Ovary (tissue), 3 donors: ENCODE measurements around the gene ENTPD1.

Experiments used
- POLR2A ChIP-seq: fragments of 450-650 bp; IDR thresholded peaks from one replicate; pipeline ENCODE4 v1.6.1; 2017; ENCODE audit warnings: antibody characterized with exemption, mild to moderate bottlenecking, moderate library complexity
- TF ChIP-seq, protein P1 (sequence below), 3 donors: fragments of 450-650 bp in 2 of 3; fragments of 200-600 bp in 1 of 3; IDR thresholded peaks; one replicate each; pipeline versions ENCODE4 v1.5.1 to v1.8.0; 2016 to 2022; ENCODE audit warnings: antibody characterized with exemption in 3 of 3, mild to moderate bottlenecking in 1 of 3
- donor health status: DM: no; HTN: no; CAD: no.

DNA sequence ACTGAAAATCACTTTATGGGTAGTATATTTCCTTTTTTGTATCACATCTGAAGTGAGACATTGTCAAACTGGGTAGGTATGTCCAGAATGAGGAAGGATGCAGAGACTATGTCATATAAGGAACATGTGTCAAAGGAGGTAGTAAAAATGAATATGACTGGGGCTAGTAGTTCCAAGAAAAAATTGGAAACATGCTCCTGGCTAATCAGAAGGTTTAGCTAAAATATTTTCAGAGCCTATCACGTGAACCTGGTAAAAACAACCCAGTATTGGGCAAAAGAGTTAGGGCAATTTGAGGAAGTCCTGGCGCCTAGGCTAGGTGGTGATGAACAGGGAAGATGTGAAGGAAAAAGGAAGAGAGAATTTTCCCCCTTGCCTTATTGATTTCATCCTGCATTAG is 26.4 kb downstream of the ENTPD1 start:
- TF ChIP-seq, protein P1, sequence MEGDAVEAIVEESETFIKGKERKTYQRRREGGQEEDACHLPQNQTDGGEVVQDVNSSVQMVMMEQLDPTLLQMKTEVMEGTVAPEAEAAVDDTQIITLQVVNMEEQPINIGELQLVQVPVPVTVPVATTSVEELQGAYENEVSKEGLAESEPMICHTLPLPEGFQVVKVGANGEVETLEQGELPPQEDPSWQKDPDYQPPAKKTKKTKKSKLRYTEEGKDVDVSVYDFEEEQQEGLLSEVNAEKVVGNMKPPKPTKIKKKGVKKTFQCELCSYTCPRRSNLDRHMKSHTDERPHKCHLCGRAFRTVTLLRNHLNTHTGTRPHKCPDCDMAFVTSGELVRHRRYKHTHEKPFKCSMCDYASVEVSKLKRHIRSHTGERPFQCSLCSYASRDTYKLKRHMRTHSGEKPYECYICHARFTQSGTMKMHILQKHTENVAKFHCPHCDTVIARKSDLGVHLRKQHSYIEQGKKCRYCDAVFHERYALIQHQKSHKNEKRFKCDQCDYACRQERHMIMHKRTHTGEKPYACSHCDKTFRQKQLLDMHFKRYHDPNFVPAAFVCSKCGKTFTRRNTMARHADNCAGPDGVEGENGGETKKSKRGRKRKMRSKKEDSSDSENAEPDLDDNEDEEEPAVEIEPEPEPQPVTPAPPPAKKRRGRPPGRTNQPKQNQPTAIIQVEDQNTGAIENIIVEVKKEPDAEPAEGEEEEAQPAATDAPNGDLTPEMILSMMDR (IDR thresholded peaks at IDR 0.05), result no peak
- TF ChIP-seq POLR2A, result no peak
